ENCODE data around the gene DUOX1. TPM values are rescaled to one million over a fixed set of nuclear protein-coding genes. Genes with fewer than 3 reads are reported as not detected.

DUOX1 gene
- total RNA-seq, 1 experiment from 2014 or later, result 19.6 TPM

DNA sequence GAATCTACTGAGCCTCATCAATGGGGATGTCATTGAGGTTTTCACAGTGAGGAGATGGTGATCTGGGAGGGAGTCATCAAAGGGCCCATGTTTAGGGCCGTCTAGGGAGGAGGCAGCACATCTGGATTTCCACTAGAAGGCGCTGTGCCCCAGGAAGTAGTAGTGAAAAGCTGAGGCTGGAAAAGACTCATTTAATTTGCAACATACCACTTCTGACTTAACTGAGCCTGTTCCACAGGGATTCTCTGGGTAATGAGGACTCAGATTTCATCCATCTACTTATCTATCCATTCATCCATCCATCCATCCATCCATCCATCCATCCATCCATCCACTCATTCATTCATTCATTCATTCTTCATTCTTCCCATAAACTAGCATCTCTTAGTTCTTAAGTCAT lies 75.4 kb downstream of the DUOX1 start:
- BruUV-seq (replicated peaks), result no TSS peak

DNA sequence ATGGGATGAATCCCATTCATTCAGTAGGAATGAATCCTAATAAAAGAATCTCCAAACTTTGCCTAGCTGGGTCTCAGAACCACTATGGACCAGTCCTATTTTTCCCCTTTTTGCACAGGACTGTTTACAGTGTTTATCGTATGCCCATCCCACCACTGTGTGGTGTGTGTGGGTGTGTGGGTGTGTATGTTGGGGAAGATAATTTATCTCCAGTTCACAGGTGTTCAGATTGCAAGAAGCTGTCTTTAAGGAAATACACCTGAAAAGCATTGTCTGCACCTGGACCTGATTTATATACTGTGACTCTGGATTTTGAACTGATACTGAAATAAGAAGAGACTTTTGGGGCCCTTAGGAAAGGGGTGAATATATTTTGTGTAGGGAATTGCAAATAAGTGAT lies 82.7 kb downstream of the DUOX1 start:
- no peaks in the 10 kb centered on the region for H4K20me1 ChIP-seq (ENCODE audit: insufficient read depth)
- intact Hi-C loops (cut with micrococcal nuclease), result no loop called here
- no peak overlapping the region for H3K4me3 ChIP-seq (replicated peaks in 1 of 2; ENCODE audit: low read depth in 1 of 2, low read length in 2 of 2)
- no TSS peak for BruUV-seq (replicated peaks)
- H3K4me1 ChIP-seq (ENCODE audit: control insufficient read depth in 1 of 2, insufficient read depth in 2 of 2, low read length in 2 of 2), result no peaks in the 10 kb centered on the region
- RAD21 ChIA-PET (ENCODE audit: low non-redundant PET in 1 of 2, low total read pairs in 2 of 2, uncharacterized antibody in 2 of 2, unreplicated experiment in 2 of 2), result no interaction called here
- H3K27me3 ChIP-seq (ENCODE audit: insufficient read depth, low read length), result no peaks in the 10 kb centered on the region
- H3K79me2 ChIP-seq (ENCODE audit: insufficient read depth, low read length), result no peaks in the 10 kb centered on the region
- TF ChIP-seq CBX3 (IDR thresholded peaks at IDR 0.05; ENCODE audit: low read depth), result no peak
- no peak for TF ChIP-seq ZFX (IDR thresholded peaks at IDR 0.05)
- no peak for TF ChIP-seq ZNF274 (IDR thresholded peaks at IDR 0.05; ENCODE audit: low read depth, low read length)
- TF ChIP-seq, protein P1, sequence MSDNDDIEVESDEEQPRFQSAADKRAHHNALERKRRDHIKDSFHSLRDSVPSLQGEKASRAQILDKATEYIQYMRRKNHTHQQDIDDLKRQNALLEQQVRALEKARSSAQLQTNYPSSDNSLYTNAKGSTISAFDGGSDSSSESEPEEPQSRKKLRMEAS (IDR thresholded peaks at IDR 0.05), result no peak
- TF ChIP-seq, protein P2, sequence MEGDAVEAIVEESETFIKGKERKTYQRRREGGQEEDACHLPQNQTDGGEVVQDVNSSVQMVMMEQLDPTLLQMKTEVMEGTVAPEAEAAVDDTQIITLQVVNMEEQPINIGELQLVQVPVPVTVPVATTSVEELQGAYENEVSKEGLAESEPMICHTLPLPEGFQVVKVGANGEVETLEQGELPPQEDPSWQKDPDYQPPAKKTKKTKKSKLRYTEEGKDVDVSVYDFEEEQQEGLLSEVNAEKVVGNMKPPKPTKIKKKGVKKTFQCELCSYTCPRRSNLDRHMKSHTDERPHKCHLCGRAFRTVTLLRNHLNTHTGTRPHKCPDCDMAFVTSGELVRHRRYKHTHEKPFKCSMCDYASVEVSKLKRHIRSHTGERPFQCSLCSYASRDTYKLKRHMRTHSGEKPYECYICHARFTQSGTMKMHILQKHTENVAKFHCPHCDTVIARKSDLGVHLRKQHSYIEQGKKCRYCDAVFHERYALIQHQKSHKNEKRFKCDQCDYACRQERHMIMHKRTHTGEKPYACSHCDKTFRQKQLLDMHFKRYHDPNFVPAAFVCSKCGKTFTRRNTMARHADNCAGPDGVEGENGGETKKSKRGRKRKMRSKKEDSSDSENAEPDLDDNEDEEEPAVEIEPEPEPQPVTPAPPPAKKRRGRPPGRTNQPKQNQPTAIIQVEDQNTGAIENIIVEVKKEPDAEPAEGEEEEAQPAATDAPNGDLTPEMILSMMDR (IDR thresholded peaks at IDR 0.05 in 2 of 3, conservative IDR thresholded peaks at IDR 0.05 in 1 of 3; ENCODE audit: borderline replicate concordance in 1 of 3, insufficient read depth in 1 of 3, low read depth in 2 of 3, low read length in 2 of 3), result no peak
- no peak for TF ChIP-seq FOSL1 (IDR thresholded peaks at IDR 0.05; ENCODE audit: low read depth)
- TF ChIP-seq RAD21 (IDR thresholded peaks at IDR 0.05; ENCODE audit: low read depth), result no peak
- H3K9me3 ChIP-seq (ENCODE audit: control insufficient read depth in 1 of 2, insufficient read depth in 1 of 2, low read depth in 1 of 2, low read length in 2 of 2), result no peaks in the 10 kb centered on the region
- no peak overlapping the region for H3K27ac ChIP-seq (ENCODE audit: low read depth, low read length)
- POLR2A ChIA-PET, result no interaction called here
- DNase-seq (ENCODE audit: low read depth, low spot score) (no peak), ATAC-seq (no peak)
- no peak overlapping the region for H2AFZ ChIP-seq (ENCODE audit: low read depth, low read length, poor library complexity, severe bottlenecking)
- no peak overlapping the region for H3K9ac ChIP-seq (ENCODE audit: low read length)
- H3K36me3 ChIP-seq (ENCODE audit: control insufficient read depth in 1 of 2, insufficient read depth in 2 of 2, low read length in 2 of 2), result no peaks in the 10 kb centered on the region
- no peak overlapping the region for H3K4me2 ChIP-seq (ENCODE audit: low read length)
- CTCF ChIA-PET, result interaction anchor here (0.8 to 1.4 kb wide), 3 partner anchors 8 to 49 kb away, joined by 3 to 5 read pairs (median 3); no protein-coding TSS in a partner anchor
- H3K9me2 ChIP-seq (ENCODE audit: insufficient read depth), result no peaks in the 10 kb centered on the region

More for the DNA sequence above, 75.4 kb downstream of the DUOX1 start:
- peaks cover 0 to 14% of the 10 kb centered on the region in 2 experiments; a peak in 2 of 4 replicates for H3K4me1 ChIP-seq (ENCODE audit: control insufficient read depth in 1 of 2, insufficient read depth in 2 of 2, low read length in 2 of 2)
- no peaks in the 10 kb centered on the region for H4K20me1 ChIP-seq (ENCODE audit: insufficient read depth)
- peak; percentile 49 for ATAC-seq
- H3K4me2 ChIP-seq (ENCODE audit: low read length), result no peak overlapping the region
- H3K27ac ChIP-seq (ENCODE audit: low read depth, low read length), result no peak overlapping the region
- CTCF ChIA-PET, result interaction anchor here (0.7 to 5.2 kb wide), 20 partner anchors 12 to 271 kb away, joined by 3 to 40 read pairs (median 4); a partner anchor contains a TSS
- intact Hi-C loops (cut with micrococcal nuclease), result loop anchor here (1.0 to 10.0 kb wide), 3 partner anchors 64 to 410 kb away; no protein-coding TSS in a partner anchor
- no peaks in the 10 kb centered on the region for H3K9me3 ChIP-seq (ENCODE audit: control insufficient read depth in 1 of 2, insufficient read depth in 1 of 2, low read depth in 1 of 2, low read length in 2 of 2)
- no peaks in the 10 kb centered on the region for H3K36me3 ChIP-seq (ENCODE audit: control insufficient read depth in 1 of 2, insufficient read depth in 2 of 2, low read length in 2 of 2)
- POLR2A ChIA-PET, result no interaction called here
- H3K27me3 ChIP-seq (ENCODE audit: insufficient read depth, low read length), result no peaks in the 10 kb centered on the region
- RAD21 ChIA-PET (ENCODE audit: low non-redundant PET in 1 of 2, low total read pairs in 2 of 2, uncharacterized antibody in 2 of 2, unreplicated experiment in 2 of 2), result interaction anchor here in 1 of 2 experiments (0.8 to 1.5 kb wide), 2 partner anchors 42 to 72 kb away, joined by 3 read pairs; no protein-coding TSS in a partner anchor
- H3K79me2 ChIP-seq (ENCODE audit: insufficient read depth, low read length), result no peaks in the 10 kb centered on the region
- DNase-seq (ENCODE audit: low read depth, low spot score), result peak; percentile 58
- H3K9ac ChIP-seq (ENCODE audit: low read length), result no peak overlapping the region
- no peak overlapping the region for H3K4me3 ChIP-seq (replicated peaks in 1 of 2; ENCODE audit: low read depth in 1 of 2, low read length in 2 of 2)
- TF ChIP-seq EZH2 (IDR thresholded peaks at IDR 0.05) (no peak), TCF7L2 (IDR thresholded peaks at IDR 0.05; ENCODE audit: borderline replicate concordance, extremely low read depth, insufficient read depth, insufficient read length) (peak; percentile 58)
- TF ChIP-seq, protein P2 (IDR thresholded peaks at IDR 0.05 in 2 of 3, conservative IDR thresholded peaks at IDR 0.05 in 1 of 3; ENCODE audit: borderline replicate concordance in 1 of 3, insufficient read depth in 1 of 3, low read depth in 2 of 3, low read length in 2 of 3), result peak in 2 of 3 experiments; percentile 96 to 97; a peak in 4 of 6 replicates
- no peaks in the 10 kb centered on the region for H3K9me2 ChIP-seq (ENCODE audit: insufficient read depth)
- H2AFZ ChIP-seq (ENCODE audit: low read depth, low read length, poor library complexity, severe bottlenecking), result peak overlapping the region; percentile 14

All from HCT116 (cell line).